Thymus (tissue), 11 donors: Measurements from ENCODE around the gene NUP62CL. TPM values are rescaled to one million over a fixed set of nuclear protein-coding genes. Genes with fewer than 3 reads are reported as not detected.

Experiments
- DNase-seq, 9 donors: peaks; one replicate each; pipeline ENCODE4 v3.0.0-alpha.2; 2013; ENCODE audit warnings: low spot score in 9 of 9, low read depth in 6 of 9, missing footprints in 1 of 9
- H3K27ac ChIP-seq, 2 donors: one replicate each; pipeline ENCODE4 v1.5.1; 2013; ENCODE audit warnings: control low read depth in 1 of 2, low read depth in 1 of 2, low read length in 1 of 2, mild to moderate bottlenecking in 1 of 2, moderate library complexity in 1 of 2
- H3K27me3 ChIP-seq, 2 donors: one replicate each; pipeline ENCODE4 v1.5.1; 2013; ENCODE audit warnings: low read length in 1 of 2; ENCODE audit not compliant: control insufficient read depth in 2 of 2, insufficient read depth in 1 of 2
- H3K36me3 ChIP-seq, 2 donors: one replicate each; pipeline ENCODE4 v1.5.1; 2013; ENCODE audit warnings: low read length in 1 of 2, mild to moderate bottlenecking in 1 of 2, moderate library complexity in 1 of 2; ENCODE audit not compliant: control insufficient read depth in 2 of 2, insufficient read depth in 2 of 2
- H3K4me1 ChIP-seq, 2 donors: one replicate each; pipeline ENCODE4 v1.5.1; 2013; ENCODE audit warnings: low read length in 2 of 2; ENCODE audit not compliant: control insufficient read depth in 2 of 2, insufficient read depth in 2 of 2
- H3K4me3 ChIP-seq, 2 donors: one replicate each; pipeline ENCODE4 v1.5.1; 2013; ENCODE audit warnings: low read length in 2 of 2, control low read depth in 1 of 2, mild to moderate bottlenecking in 1 of 2
- H3K9me3 ChIP-seq, 2 donors: one replicate each; pipeline ENCODE4 v1.5.1; 2013; ENCODE audit warnings: low read length in 1 of 2, mild to moderate bottlenecking in 1 of 2; ENCODE audit not compliant: control insufficient read depth in 2 of 2, insufficient read depth in 1 of 2
- WGBS: extraction: QIAGEN DNeasy Blood & Tissue Kit; methylation state at CpG from one replicate; pipeline ENCODE4 v1.1.7; 2013; 5-methylcytosine and 5-hydroxymethylcytosine counted together
- polyA plus RNA-seq: library from polyadenylated mRNA; stranded (reverse); fragments of 200-250 nt; gene quantifications from one replicate; pipeline ENCODE4 v1.2.3, GENCODE V29; 2013
- total RNA-seq: library from RNA; stranded (reverse); fragments of 120-200 nt; gene quantifications from one replicate; pipeline ENCODE4 v1.2.4, GENCODE V29; 2013
- donor health status: healthy.

Gene NUP62CL
- total and polyA plus RNA-seq, 2 donors = 3.0 to 6.1 TPM

DNA sequence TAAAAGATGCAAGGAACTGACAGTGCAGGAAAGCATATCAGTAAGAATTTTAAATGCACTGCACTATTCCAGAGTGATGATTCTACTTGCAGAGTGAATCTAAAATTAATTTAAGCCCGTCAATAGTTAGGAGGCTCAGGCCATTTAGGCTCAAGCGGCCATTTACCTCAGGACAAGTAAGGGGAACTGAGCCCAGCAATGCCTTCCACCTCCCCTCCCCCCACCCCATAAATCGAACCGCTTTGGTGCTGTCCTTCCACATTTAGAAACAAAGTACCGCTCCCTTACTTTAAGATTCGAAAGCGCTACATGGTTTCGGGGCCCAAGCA, 88.3 kb downstream of the NUP62CL start:
- H3K4me3 ChIP-seq = peak overlapping the region; percentile 59 to 68
- peak overlapping the region; percentile 65 for H3K27ac ChIP-seq
- no peaks in the 10 kb centered on the region for H3K9me3 ChIP-seq
- DNase-seq = peak in 1 of 9 donors; percentile 9
- WGBS = under 1% methylated on average over 8 of the region's 8 CpGs
- H3K4me1 ChIP-seq = peaks cover 0 to 2% of the 10 kb centered on the region in 2 donors
- H3K36me3 ChIP-seq = peaks cover 4 to 25% of the 10 kb centered on the region in 2 donors
- H3K27me3 ChIP-seq = peaks cover 0 to 3% of the 10 kb centered on the region in 2 donors

GRCh38 chrX:107107459-107107858, 98.8 kb downstream of the NUP62CL start:
- WGBS = 97% methylated on average over 1 of the region's 1 CpG
- Histone ChIP-seq H3K4me1 (no peaks in the 10 kb centered on the region), H3K27me3 (no peaks in the 10 kb centered on the region), H3K27ac (no peak overlapping the region), H3K9me3 (no peaks in the 10 kb centered on the region), H3K4me3 (no peak overlapping the region), H3K36me3 (peaks cover 0 to 2% of the 10 kb centered on the region in 2 donors)
- no peak for DNase-seq

- 90% methylated on average over 1 of the region's 1 CpG for WGBS
- no peaks in the 10 kb centered on the region for H3K4me1 ChIP-seq
- H3K27me3 ChIP-seq = no peaks in the 10 kb centered on the region
- no peak overlapping the region for H3K27ac ChIP-seq
- H3K9me3 ChIP-seq = no peaks in the 10 kb centered on the region
- peaks cover 0 to 2% of the 10 kb centered on the region in 2 donors for H3K36me3 ChIP-seq
- no peak overlapping the region for H3K4me3 ChIP-seq
- no peak for DNase-seq
Observed at GRCh38 chrX:107102980-107103379, 103.3 kb downstream of the NUP62CL start.

DNA sequence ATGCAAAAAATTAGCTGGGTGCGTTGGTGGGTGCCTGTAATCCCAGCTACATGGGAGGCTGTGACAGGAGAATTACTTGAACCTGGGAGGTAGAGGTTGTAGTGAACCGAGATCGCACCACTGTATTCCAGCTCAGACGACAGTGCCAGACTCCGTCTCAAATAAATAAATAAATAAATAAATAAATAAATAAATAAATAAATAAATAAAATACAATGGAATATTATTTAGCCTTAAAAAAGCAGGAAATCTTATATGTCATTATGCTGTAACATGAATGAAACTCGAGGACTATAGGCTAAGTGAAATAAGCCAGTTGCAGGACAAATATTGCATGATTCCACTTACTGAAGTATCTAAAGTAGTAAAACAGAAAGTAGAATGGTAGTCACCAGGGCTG, 130.1 kb downstream of the NUP62CL start:
- 99% methylated on average over 6 of the region's 6 CpGs for WGBS
- no peak overlapping the region for H3K4me3 ChIP-seq
- H3K27ac ChIP-seq = no peak overlapping the region
- no peaks in the 10 kb centered on the region for H3K27me3 ChIP-seq
- H3K4me1 ChIP-seq = no peaks in the 10 kb centered on the region
- no peaks in the 10 kb centered on the region for H3K36me3 ChIP-seq
- no peaks in the 10 kb centered on the region for H3K9me3 ChIP-seq
- DNase-seq = no peak

Other genes with a start within 250 kb of the NUP62CL start
- 6.5 TPM for gene MORC4, start 206.2 kb downstream of the NUP62CL start, total RNA-seq
- gene MORC4, start 206.2 kb downstream of the NUP62CL start, polyA plus RNA-seq = 5.8 TPM
- 12.4 TPM for gene RBM41, start 87.6 kb downstream of the NUP62CL start, total RNA-seq
- 5.4 TPM for gene RBM41, start 87.6 kb downstream of the NUP62CL start, polyA plus RNA-seq
- 0.05 TPM for gene DNAAF6, start 178 bp upstream of the NUP62CL start, total RNA-seq
- gene DNAAF6, start 178 bp upstream of the NUP62CL start, polyA plus RNA-seq = 0.09 TPM
- gene FRMPD3, start 243.2 kb upstream of the NUP62CL start, total RNA-seq = 0.09 TPM
- gene FRMPD3, start 243.2 kb upstream of the NUP62CL start, polyA plus RNA-seq = 0.09 TPM